SK-N-SH treated with all-trans-retinoic acid at 6 μM for 48 hours (cell line): ENCODE results near the gene CSDE1.

Experiments
- ATAC-seq: fragments of 200-7000 bp; cut with Tn5 transposase; 3 replicates; pipeline ENCODE4 v1.9.1; 2020; ENCODE audit warnings: mild to moderate bottlenecking, moderate library complexity
- ARNTL ChIP-seq: fragments of 450-650 bp; formaldehyde crosslinking; IDR thresholded peaks from 2 replicates; pipeline ENCODE4 v1.5.0; 2020; ENCODE audit warnings: low read depth, mild to moderate bottlenecking, moderate library complexity, borderline replicate concordance
- BACH2 ChIP-seq: fragments of 250-450 bp; sonication (Bioruptor Pico); IDR thresholded peaks from 2 replicates; pipeline ENCODE4 v1.9.0; 2021; ENCODE audit warnings: mild to moderate bottlenecking, borderline replicate concordance
- CSRNP3 ChIP-seq: fragments of 250-450 bp; sonication (Bioruptor Pico); IDR thresholded peaks from 2 replicates; pipeline ENCODE4 v1.5.1; 2021; ENCODE audit warnings: mild to moderate bottlenecking, moderate library complexity
- ESRRG ChIP-seq: fragments of 250-450 bp; sonication (Bioruptor Pico); IDR thresholded peaks from 2 replicates; pipeline ENCODE4 v1.6.1; 2021; ENCODE audit warnings: mild to moderate bottlenecking
- GLIS3 ChIP-seq: fragments of 250-450 bp; sonication (Bioruptor Pico); IDR thresholded peaks from 2 replicates; pipeline ENCODE4 v1.5.0; 2020; ENCODE audit warnings: mild to moderate bottlenecking, moderate library complexity
- ISL1 ChIP-seq: fragments of 250-450 bp; sonication (Bioruptor Pico); IDR thresholded peaks from 2 replicates; pipeline ENCODE4 v2.1.2; 2022; ENCODE audit warnings: mild to moderate bottlenecking, moderate library complexity
- OSR1 ChIP-seq: fragments of 250-450 bp; sonication (Bioruptor Pico); IDR thresholded peaks from 2 replicates; pipeline ENCODE4 v1.8.0; 2022; ENCODE audit warnings: moderate library complexity, mild to moderate bottlenecking, inconsistent platforms
- PATZ1 ChIP-seq: fragments of 250-450 bp; sonication (Bioruptor Pico); IDR thresholded peaks from 2 replicates; pipeline ENCODE4 v1.8.0; 2020; ENCODE audit warnings: mild to moderate bottlenecking, moderate library complexity, borderline replicate concordance
- PPARA ChIP-seq: fragments of 250-450 bp; sonication (Bioruptor Pico); IDR thresholded peaks from 2 replicates; pipeline ENCODE4 v1.5.0; 2020; ENCODE audit warnings: mild to moderate bottlenecking, borderline replicate concordance
- RARB ChIP-seq: fragments of 250-450 bp; sonication (Bioruptor Pico); IDR thresholded peaks from 2 replicates; pipeline ENCODE4 v1.8.0; 2021; ENCODE audit warnings: mild to moderate bottlenecking, moderate library complexity
- SNAI2 ChIP-seq: fragments of 250-450 bp; sonication (Bioruptor Pico); IDR thresholded peaks from 2 replicates; pipeline ENCODE4 v1.5.0; 2020; ENCODE audit warnings: mild to moderate bottlenecking, moderate library complexity
- ZC3H10 ChIP-seq: fragments of 250-450 bp; sonication (Bioruptor Pico); IDR thresholded peaks from 2 replicates; pipeline ENCODE4 v1.5.1; 2021; ENCODE audit warnings: mild to moderate bottlenecking, moderate library complexity
- ZFP3 ChIP-seq: fragments of 250-450 bp; sonication (Bioruptor Pico); IDR thresholded peaks from 2 replicates; pipeline ENCODE4 v1.5.0; 2020; ENCODE audit warnings: mild to moderate bottlenecking, moderate library complexity
- ZFP30 ChIP-seq: fragments of 450-650 bp; formaldehyde crosslinking; IDR thresholded peaks from 2 replicates; pipeline ENCODE4 v1.5.0; 2022; ENCODE audit warnings: mild to moderate bottlenecking, moderate library complexity
- ZNF70 ChIP-seq: fragments of 450-650 bp; formaldehyde crosslinking; IDR thresholded peaks from 2 replicates; pipeline ENCODE4 v1.5.0; 2020; ENCODE audit warnings: mild to moderate bottlenecking, moderate library complexity
- ZNF8 ChIP-seq: fragments of 450-650 bp; formaldehyde crosslinking; IDR thresholded peaks from 2 replicates; pipeline ENCODE4 v1.5.0; 2020; ENCODE audit warnings: mild to moderate bottlenecking, moderate library complexity
- TF ChIP-seq, protein P1 (sequence below): fragments of 250-450 bp; sonication (Bioruptor Pico); IDR thresholded peaks from 2 replicates; pipeline ENCODE4 v1.5.0; 2020; ENCODE audit warnings: mild to moderate bottlenecking, moderate library complexity
- TF ChIP-seq, protein P2 (sequence below): fragments of 250-450 bp; sonication (Bioruptor Pico); IDR thresholded peaks from 2 replicates; pipeline ENCODE4 v1.5.1; 2020; ENCODE audit warnings: low read depth, mild to moderate bottlenecking, moderate library complexity
- TF ChIP-seq, protein P3 (sequence below): fragments of 250-450 bp; sonication (Bioruptor Pico); IDR thresholded peaks from 2 replicates; pipeline ENCODE4 v1.8.0; 2021; ENCODE audit warnings: low read depth, mild to moderate bottlenecking, moderate library complexity, borderline replicate concordance

CSDE1 gene

GRCh38 chr1:114685851-114686250 lies 71.9 kb downstream of the CSDE1 start:
- ATAC-seq, result no peak
- no peak for TF ChIP-seq PPARA (CRISPR knock-in tag)

DNA sequence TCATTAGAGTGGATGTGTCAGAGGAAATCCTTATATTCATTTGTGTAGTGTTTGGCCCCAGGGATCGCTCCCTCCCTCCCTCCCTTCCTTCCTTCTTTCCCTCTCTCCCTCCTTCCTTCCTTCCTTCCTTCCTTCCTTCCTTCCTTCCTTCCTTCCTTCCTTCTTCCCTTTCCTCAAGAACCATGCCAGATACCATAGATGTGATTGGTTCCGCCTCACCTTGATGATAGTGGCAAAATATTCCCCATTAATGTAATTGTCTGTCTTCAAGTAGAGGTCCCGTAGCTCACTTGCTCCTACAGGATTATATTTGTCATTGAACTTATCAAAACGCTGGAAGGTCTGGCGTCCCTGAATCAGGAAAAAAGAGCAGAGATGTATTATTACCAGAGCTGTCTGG lies 80.1 kb downstream of the CSDE1 start:
- ATAC-seq, result no peak

GRCh38 chr1:114676115-114676514 lies 81.7 kb downstream of the CSDE1 start:
- TF ChIP-seq CSRNP3 (CRISPR knock-in tag) (no peak), GLIS3 (no peak), ZFP30 (CRISPR knock-in tag) (no peak), PATZ1 (no peak), ZNF8 (CRISPR knock-in tag) (no peak)
- TF ChIP-seq, protein P1, sequence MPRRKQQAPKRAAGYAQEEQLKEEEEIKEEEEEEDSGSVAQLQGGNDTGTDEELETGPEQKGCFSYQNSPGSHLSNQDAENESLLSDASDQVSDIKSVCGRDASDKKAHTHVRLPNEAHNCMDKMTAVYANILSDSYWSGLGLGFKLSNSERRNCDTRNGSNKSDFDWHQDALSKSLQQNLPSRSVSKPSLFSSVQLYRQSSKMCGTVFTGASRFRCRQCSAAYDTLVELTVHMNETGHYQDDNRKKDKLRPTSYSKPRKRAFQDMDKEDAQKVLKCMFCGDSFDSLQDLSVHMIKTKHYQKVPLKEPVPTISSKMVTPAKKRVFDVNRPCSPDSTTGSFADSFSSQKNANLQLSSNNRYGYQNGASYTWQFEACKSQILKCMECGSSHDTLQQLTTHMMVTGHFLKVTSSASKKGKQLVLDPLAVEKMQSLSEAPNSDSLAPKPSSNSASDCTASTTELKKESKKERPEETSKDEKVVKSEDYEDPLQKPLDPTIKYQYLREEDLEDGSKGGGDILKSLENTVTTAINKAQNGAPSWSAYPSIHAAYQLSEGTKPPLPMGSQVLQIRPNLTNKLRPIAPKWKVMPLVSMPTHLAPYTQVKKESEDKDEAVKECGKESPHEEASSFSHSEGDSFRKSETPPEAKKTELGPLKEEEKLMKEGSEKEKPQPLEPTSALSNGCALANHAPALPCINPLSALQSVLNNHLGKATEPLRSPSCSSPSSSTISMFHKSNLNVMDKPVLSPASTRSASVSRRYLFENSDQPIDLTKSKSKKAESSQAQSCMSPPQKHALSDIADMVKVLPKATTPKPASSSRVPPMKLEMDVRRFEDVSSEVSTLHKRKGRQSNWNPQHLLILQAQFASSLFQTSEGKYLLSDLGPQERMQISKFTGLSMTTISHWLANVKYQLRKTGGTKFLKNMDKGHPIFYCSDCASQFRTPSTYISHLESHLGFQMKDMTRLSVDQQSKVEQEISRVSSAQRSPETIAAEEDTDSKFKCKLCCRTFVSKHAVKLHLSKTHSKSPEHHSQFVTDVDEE (CRISPR knock-in tag), result no peak
- ATAC-seq, result no peak

More for the DNA sequence above, 80.1 kb downstream of the CSDE1 start:
- TF ChIP-seq RARB (CRISPR knock-in tag) (no peak), ZNF70 (CRISPR knock-in tag) (no peak), GLIS3 (no peak), SNAI2 (no peak), CSRNP3 (CRISPR knock-in tag) (no peak), BACH2 (CRISPR knock-in tag) (no peak), ISL1 (no peak), ARNTL (CRISPR knock-in tag) (no peak)
- TF ChIP-seq, protein P2, sequence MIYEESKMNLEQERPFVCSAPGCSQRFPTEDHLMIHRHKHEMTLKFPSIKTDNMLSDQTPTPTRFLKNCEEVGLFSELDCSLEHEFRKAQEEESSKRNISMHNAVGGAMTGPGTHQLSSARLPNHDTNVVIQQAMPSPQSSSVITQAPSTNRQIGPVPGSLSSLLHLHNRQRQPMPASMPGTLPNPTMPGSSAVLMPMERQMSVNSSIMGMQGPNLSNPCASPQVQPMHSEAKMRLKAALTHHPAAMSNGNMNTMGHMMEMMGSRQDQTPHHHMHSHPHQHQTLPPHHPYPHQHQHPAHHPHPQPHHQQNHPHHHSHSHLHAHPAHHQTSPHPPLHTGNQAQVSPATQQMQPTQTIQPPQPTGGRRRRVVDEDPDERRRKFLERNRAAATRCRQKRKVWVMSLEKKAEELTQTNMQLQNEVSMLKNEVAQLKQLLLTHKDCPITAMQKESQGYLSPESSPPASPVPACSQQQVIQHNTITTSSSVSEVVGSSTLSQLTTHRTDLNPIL (CRISPR knock-in tag), result no peak

DNA sequence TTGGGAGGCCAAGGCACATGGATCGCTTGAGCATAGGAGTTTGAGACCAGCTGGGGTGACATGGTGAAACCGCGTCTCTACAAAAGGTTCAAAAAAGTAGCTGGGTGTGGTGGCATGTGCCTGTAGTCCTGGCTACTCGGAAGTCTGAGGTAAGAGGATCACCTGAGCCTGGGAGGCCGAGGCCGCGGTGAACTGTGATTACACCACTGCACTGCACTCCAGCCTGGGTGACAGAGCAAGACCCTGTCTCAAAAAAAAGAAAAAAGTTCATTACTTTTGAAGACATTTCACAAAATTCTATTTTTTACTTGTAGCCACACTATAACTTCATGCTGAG lies 85.9 kb downstream of the CSDE1 start:
- no peak for ATAC-seq
- no peak for TF ChIP-seq ESRRG (CRISPR knock-in tag)

GRCh38 chr1:114671011-114671938 lies 86.5 kb downstream of the CSDE1 start:
- ATAC-seq, result peak; percentile 34; the same call in 1 of the 3 replicates
- TF ChIP-seq ISL1 (no peak), ZFP3 (CRISPR knock-in tag) (no peak), PPARA (CRISPR knock-in tag) (no peak), ZC3H10 (CRISPR knock-in tag) (no peak), OSR1 (CRISPR knock-in tag) (no peak), RARB (CRISPR knock-in tag) (no peak), CSRNP3 (CRISPR knock-in tag) (no peak)
- TF ChIP-seq, protein P3, sequence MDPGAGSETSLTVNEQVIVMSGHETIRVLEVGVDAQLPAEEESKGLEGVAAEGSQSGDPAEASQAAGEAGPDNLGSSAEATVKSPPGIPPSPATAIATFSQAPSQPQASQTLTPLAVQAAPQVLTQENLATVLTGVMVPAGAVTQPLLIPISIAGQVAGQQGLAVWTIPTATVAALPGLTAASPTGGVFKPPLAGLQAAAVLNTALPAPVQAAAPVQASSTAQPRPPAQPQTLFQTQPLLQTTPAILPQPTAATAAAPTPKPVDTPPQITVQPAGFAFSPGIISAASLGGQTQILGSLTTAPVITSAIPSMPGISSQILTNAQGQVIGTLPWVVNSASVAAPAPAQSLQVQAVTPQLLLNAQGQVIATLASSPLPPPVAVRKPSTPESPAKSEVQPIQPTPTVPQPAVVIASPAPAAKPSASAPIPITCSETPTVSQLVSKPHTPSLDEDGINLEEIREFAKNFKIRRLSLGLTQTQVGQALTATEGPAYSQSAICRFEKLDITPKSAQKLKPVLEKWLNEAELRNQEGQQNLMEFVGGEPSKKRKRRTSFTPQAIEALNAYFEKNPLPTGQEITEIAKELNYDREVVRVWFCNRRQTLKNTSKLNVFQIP, result no peak
- TF ChIP-seq, protein P2 (CRISPR knock-in tag), result no peak
